SK-N-SH treated with all-trans-retinoic acid at 6 μM for 48 hours (cell line): Measurements from ENCODE around the gene RTL1.

Experiments
- ARNTL ChIP-seq: fragments of 450-650 bp; formaldehyde crosslinking; IDR thresholded peaks from 2 replicates; pipeline ENCODE4 v1.5.0; 2020; ENCODE audit warnings: low read depth, mild to moderate bottlenecking, moderate library complexity, borderline replicate concordance
- ESRRG ChIP-seq: fragments of 250-450 bp; sonication (Bioruptor Pico); IDR thresholded peaks from 2 replicates; pipeline ENCODE4 v1.6.1; 2021; ENCODE audit warnings: mild to moderate bottlenecking
- PPARA ChIP-seq: fragments of 250-450 bp; sonication (Bioruptor Pico); IDR thresholded peaks from 2 replicates; pipeline ENCODE4 v1.5.0; 2020; ENCODE audit warnings: mild to moderate bottlenecking, borderline replicate concordance
- ZFP3 ChIP-seq: fragments of 250-450 bp; sonication (Bioruptor Pico); IDR thresholded peaks from 2 replicates; pipeline ENCODE4 v1.5.0; 2020; ENCODE audit warnings: mild to moderate bottlenecking, moderate library complexity
- ZFP30 ChIP-seq: fragments of 450-650 bp; formaldehyde crosslinking; IDR thresholded peaks from 2 replicates; pipeline ENCODE4 v1.5.0; 2022; ENCODE audit warnings: mild to moderate bottlenecking, moderate library complexity
- ZNF8 ChIP-seq: fragments of 450-650 bp; formaldehyde crosslinking; IDR thresholded peaks from 2 replicates; pipeline ENCODE4 v1.5.0; 2020; ENCODE audit warnings: mild to moderate bottlenecking, moderate library complexity
- TF ChIP-seq, protein P1 (sequence below): fragments of 250-450 bp; sonication (Bioruptor Pico); IDR thresholded peaks from 2 replicates; pipeline ENCODE4 v1.8.0; 2020; ENCODE audit warnings: mild to moderate bottlenecking, moderate library complexity, borderline replicate concordance
- TF ChIP-seq, protein P2 (sequence below): fragments of 250-450 bp; sonication (Bioruptor Pico); IDR thresholded peaks from 2 replicates; pipeline ENCODE4 v1.5.0; 2020; ENCODE audit warnings: mild to moderate bottlenecking, moderate library complexity

DNA sequence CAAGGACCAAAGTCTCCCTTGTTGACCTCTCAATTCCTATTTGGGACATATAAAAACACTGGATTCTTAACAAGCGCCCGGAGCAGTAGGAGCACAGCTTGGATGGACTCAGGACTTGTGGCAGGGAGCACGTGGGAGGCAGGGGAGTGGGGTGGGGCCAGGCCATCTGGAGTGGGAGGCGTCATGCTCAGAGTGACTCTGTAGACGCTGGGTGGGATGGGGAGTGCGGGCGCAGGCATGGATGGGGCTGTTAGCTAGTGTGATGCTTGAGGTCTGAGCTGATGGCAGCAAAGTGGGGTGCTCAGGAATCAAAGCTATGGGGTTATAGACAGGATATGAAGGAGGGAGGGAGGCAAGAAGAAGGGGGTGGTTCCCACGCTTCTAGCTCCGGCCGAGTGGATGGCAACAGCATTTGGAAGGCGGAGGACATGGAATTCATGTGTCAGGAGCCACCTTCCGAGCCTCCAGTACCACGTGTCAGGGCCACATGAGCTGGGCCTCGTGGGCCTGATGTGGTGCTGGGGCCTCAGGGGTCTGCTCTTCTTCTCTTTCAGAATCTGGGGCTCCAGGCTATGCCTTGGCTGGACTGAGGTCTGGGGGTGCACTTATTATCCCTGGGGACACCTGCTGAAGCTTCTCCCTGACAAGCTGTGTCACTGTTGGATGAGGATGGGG is 51.4 kb downstream of the RTL1 start:
- TF ChIP-seq, protein P1, sequence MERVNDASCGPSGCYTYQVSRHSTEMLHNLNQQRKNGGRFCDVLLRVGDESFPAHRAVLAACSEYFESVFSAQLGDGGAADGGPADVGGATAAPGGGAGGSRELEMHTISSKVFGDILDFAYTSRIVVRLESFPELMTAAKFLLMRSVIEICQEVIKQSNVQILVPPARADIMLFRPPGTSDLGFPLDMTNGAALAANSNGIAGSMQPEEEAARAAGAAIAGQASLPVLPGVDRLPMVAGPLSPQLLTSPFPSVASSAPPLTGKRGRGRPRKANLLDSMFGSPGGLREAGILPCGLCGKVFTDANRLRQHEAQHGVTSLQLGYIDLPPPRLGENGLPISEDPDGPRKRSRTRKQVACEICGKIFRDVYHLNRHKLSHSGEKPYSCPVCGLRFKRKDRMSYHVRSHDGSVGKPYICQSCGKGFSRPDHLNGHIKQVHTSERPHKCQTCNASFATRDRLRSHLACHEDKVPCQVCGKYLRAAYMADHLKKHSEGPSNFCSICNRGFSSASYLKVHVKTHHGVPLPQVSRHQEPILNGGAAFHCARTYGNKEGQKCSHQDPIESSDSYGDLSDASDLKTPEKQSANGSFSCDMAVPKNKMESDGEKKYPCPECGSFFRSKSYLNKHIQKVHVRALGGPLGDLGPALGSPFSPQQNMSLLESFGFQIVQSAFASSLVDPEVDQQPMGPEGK = no peak
- TF ChIP-seq, protein P2, sequence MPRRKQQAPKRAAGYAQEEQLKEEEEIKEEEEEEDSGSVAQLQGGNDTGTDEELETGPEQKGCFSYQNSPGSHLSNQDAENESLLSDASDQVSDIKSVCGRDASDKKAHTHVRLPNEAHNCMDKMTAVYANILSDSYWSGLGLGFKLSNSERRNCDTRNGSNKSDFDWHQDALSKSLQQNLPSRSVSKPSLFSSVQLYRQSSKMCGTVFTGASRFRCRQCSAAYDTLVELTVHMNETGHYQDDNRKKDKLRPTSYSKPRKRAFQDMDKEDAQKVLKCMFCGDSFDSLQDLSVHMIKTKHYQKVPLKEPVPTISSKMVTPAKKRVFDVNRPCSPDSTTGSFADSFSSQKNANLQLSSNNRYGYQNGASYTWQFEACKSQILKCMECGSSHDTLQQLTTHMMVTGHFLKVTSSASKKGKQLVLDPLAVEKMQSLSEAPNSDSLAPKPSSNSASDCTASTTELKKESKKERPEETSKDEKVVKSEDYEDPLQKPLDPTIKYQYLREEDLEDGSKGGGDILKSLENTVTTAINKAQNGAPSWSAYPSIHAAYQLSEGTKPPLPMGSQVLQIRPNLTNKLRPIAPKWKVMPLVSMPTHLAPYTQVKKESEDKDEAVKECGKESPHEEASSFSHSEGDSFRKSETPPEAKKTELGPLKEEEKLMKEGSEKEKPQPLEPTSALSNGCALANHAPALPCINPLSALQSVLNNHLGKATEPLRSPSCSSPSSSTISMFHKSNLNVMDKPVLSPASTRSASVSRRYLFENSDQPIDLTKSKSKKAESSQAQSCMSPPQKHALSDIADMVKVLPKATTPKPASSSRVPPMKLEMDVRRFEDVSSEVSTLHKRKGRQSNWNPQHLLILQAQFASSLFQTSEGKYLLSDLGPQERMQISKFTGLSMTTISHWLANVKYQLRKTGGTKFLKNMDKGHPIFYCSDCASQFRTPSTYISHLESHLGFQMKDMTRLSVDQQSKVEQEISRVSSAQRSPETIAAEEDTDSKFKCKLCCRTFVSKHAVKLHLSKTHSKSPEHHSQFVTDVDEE (CRISPR knock-in tag) = no peak
- TF ChIP-seq ZNF8 (CRISPR knock-in tag) (no peak), ZFP3 (CRISPR knock-in tag) (no peak), ARNTL (CRISPR knock-in tag) (no peak), PPARA (no peak), ZFP30 (CRISPR knock-in tag) (no peak), ESRRG (CRISPR knock-in tag) (no peak)
